HG03442 (cell line): ENCODE results near the gene ARX.
A peak's percentile ranks its signal among the peaks of the same experiment; 100 is the strongest.

Experiments
- ATAC-seq: cut with Tn5 transposase; IDR thresholded peaks from one replicate; pipeline ENCODE4 v1.9.1; 2021; ENCODE audit warnings: mild to moderate bottlenecking, moderate library complexity; ENCODE audit not compliant: unreplicated experiment

The ARX gene

DNA sequence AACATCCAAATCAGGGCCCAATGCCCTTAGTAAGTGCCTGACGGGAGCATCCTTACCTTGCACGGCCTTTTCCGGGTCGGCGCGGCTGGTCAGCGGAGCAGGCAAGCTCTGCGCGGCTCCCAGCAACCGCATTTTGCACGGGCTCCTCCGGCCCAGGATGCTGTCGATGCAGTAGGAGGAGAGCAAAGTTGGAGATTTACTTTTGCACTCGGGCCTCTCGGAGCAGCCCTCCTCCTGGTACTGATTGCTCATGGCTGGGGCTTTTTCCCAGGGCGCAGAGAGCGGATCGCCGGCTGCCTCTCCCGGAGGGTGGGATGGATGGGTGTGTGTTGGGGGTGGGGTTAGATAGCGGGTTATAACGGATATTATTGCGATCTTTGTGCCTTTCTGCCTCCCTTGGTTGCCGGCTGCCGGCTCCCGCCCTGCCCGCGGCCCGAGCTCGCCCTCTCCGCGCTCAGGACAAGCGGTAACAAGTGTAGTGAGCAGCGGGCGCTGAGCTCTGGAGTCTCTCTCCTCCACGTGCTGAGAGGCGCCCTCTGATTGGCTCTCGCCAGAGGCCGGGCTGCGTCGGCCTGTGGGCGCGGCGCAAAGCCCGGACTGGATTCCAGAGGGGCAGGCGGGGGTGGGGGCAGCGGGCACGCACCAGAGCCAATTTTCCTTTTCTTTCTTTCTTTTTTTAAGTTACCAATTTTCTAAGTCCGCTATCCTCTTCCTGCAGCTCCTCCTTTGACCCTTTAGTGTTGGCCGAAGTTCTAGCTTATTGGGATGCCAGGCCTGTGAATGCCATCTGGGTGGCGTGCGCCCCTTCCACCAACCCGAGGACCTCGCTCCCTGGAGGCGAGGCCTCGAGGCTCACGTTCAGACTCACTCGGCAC, at the start of gene ARX:
Gene ARX, minus strand, starts transcription at position 480 of the 875 bp plus-strand sequence. Its CDS starts 228 bp downstream, at position 252.
- no peak for ATAC-seq

GRCh38 chrX:25059273-25059672, 43.5 kb upstream of the ARX start:
- ATAC-seq: no peak

DNA sequence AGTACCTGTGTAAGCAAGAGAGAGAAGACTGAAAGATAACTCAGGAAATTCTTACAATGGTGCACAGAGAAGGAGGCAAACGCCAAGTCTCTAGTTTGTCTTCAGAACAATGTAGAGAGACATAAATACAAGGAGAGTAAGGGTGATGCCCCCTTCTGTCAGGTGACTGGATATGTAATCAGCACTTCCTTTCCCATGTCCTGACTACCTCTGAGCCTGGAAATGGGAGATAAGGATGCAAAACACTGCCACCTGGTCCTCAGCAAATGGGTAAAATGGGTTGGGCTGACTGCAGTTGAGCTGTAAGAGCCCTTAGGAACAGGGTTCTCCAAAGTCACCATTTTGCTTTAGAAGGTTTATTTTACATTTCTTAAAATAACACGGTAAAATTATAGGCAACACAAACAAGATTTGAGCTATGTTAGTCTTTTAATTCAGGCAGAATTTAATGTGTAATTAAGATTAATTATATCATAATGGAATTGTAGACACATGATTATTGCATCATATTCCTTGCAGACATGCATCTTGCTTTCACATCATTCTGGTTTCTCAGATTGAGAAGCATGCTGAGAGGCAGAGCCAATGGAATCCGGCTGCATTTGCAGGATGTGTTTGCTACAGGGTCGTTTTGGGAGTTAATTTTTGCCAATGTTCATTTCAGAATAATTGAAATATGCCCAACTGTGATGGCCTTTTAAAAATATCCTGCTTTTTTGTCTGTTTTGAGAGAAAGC, 37.2 kb upstream of the ARX start:
- ATAC-seq: no peak

GRCh38 chrX:25049971-25050370, 34.2 kb upstream of the ARX start:
- no peak for ATAC-seq

- no peak for ATAC-seq
These were observed 33.6 kb upstream of the ARX start for GRCh38 chrX:25049357-25049756.

GRCh38 chrX:25048178-25048577, 32.4 kb upstream of the ARX start:
- ATAC-seq: no peak

GRCh38 chrX:25043192-25043591, 27.4 kb upstream of the ARX start:
- no peak for ATAC-seq

DNA sequence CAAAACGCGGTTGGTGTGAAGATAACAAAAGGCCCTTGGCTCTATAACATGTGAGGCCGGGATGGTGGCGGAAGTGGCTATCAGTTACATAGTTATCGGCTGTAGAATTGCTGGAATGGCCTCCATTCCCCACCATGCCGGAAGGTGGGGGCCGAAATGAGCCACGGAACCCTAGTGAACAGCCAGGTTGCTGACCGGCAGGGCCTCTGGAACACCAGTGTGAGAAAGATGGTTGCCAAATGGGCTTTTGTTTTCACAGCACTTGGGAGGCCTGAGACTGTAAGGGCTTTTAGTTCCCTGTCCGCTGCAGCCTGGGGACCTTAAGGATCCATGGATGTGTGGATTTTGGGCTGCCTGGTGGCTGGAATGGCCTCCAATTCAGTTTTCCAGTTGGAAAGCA, 23.3 kb upstream of the ARX start:
- no peak for ATAC-seq

- no peak for ATAC-seq
These were observed 19.1 kb upstream of the ARX start for GRCh38 chrX:25034889-25035288.

- ATAC-seq: no peak
These were observed 13.6 kb upstream of the ARX start for GRCh38 chrX:25029288-25029825.

GRCh38 chrX:25028726-25029125, 13.0 kb upstream of the ARX start:
- ATAC-seq: no peak

- ATAC-seq: no peak
These were observed 10.8 kb upstream of the ARX start for GRCh38 chrX:25026576-25026975.

DNA sequence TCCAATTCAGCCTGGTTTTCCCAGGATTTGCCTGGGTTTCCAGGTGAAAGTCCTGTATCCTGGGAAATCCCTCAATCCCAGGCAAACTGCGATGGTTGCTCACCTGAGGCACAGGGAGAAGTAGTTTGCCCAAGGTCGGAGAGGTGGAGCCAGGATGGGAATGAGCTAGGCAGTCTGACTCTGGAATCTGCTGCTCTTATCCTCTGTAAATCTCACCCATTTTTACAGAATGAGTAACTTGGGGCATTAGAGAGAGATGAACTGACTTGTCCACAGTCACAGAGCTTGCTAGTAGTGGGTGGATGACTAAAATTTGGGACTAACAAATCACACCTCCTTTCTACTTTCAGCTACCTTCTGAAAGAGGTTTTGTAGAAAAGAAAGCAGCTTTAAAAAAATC, 9.8 kb upstream of the ARX start:
- ATAC-seq: no peak

DNA sequence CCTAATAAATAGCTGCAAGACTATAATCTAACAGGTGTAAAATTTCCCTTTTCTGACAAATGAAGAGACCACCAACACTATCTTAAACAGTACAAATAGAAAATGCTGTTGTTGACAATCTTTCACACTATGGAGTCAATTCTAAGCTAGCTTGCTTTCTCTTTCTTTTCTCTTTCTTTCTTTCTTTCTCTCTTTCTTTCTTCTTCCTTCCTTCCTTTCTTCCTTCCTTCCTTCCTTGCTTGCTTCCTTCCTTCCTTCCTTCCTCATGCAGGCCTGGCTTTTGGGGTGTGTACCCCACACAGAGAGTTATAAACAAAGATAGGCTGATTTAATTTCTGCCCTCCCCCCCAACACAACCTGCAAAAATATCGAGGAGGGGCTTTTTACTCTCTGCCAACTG, 8.1 kb upstream of the ARX start:
- ATAC-seq: no peak

GRCh38 chrX:25022499-25023325, 6.9 kb upstream of the ARX start:
- ATAC-seq: no peak

DNA sequence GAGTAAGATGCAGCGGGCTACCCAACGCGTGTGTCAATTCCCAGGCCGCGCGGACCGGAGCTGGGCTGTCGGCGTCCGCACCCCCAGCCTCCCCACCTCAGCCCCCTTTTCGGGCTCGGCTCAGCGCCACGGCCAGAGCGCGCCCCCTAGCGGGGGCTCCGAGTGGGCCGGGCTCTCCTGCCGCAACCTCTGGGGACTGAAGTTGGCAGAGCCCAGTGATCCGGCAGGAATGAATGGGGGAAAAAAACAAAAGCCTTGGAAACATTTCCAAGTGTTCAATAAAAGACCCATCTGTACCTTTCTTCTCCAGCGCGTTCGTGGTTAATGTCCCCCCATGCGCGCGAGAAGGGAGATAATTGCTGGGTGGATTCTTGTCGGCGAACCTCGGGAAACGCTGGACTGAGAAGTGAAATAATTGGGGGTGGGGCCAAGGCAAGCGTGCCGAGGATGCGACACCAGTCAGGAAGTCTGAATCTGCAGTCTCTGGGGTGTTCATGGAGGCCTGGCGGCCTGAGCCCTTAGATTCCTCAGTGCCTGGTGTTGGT, 5.2 kb upstream of the ARX start:
- peak; percentile 66 for ATAC-seq

GRCh38 chrX:25020391-25020904, 4.7 kb upstream of the ARX start:
- ATAC-seq: no peak

- ATAC-seq: no peak
These were observed 4.1 kb upstream of the ARX start for GRCh38 chrX:25019707-25020390.

- ATAC-seq: no peak
These were observed 2.9 kb upstream of the ARX start for GRCh38 chrX:25018682-25019081.

- ATAC-seq: no peak
These were observed 2.0 kb upstream of the ARX start for GRCh38 chrX:25017667-25018247.
